K562 (cell line): ENCODE data around the gene PDE11A. TPM values are rescaled to one million over a fixed set of nuclear protein-coding genes. Genes with fewer than 3 reads are reported as not detected.

Experiments
- ATAC-seq: fragments of 200-7000 bp; cut with Tn5 transposase; 3 replicates; pipeline ENCODE4 v1.9.1; 2020; ENCODE audit warnings: moderate library complexity
- BruUV-seq: library from RNA; stranded (reverse); fragments of 400-500 nt; replicated peaks from 2 replicates; lab custom pipeline; 2021; lab: Mats Ljungman, UMichigan
- CTCF ChIA-PET: fragments of 300-600 bp; formaldehyde crosslinking; extraction: SDS; loops from one replicate; lab custom pipeline; 2021; ENCODE audit warnings: low intra/inter-chr PET ratio; lab: Yijun Ruan, JAX
- POLR2A ChIA-PET: fragments of 300-600, 350-650 bp; sonication (Branson Sonifier 250); formaldehyde crosslinking; extraction: SDS; loops from one replicate; lab custom pipeline; 2021; ENCODE audit warnings: antibody characterized with exemption, inconsistent platforms; lab: Yijun Ruan, JAX
- DNase-seq, 4 experiments: peaks; one replicate each; pipeline versions ENCODE4 v3.0.0 to v3.0.0-alpha.2; 2011 to 2018; ENCODE audit warnings: low spot score in 3 of 4, mixed read lengths in 3 of 4; ENCODE audit errors: extremely low read depth in 1 of 4
- FAIRE-seq: peaks from 2 replicates; lab custom pipeline; 2011; peaks lifted over from hg19 to GRCh38; lab: Jason Lieb, UNC
- H2AFZ ChIP-seq: 2 replicates; pipeline ENCODE4 v1.6.0; 2011; ENCODE audit warnings: low read depth, low read length, control low read depth, inconsistent platforms
- H3K27ac ChIP-seq: fragments of 200-600 bp; 3 replicates; pipeline ENCODE4 v1.8.0; 2011; ENCODE audit warnings: low read depth, mild to moderate bottlenecking, control low read depth, inconsistent platforms, low read length, moderate library complexity, mixed read lengths; ENCODE audit errors: extremely low read depth
- H3K27me3 ChIP-seq, 2 experiments: fragments of 300-600 bp in 1 of 2; 2 replicates in 1 of 2; 3 replicates in 1 of 2; pipeline versions ENCODE4 v1.6.0 to v1.8.0; 2011; ENCODE audit warnings: inconsistent platforms in 2 of 2, low read length in 2 of 2, mild to moderate bottlenecking in 1 of 2, mixed read lengths in 1 of 2, moderate library complexity in 1 of 2; ENCODE audit not compliant: control insufficient read depth in 2 of 2, insufficient read depth in 2 of 2
- H3K36me3 ChIP-seq: fragments of 300-600 bp; 3 replicates; pipeline ENCODE4 v1.8.0; 2011; ENCODE audit warnings: mild to moderate bottlenecking, low read length, inconsistent platforms; ENCODE audit not compliant: control insufficient read depth, insufficient read depth
- H3K4me1 ChIP-seq, 2 experiments: fragments of 200-600 bp in 1 of 2; replicated peaks in 1 of 2; 2 replicates in 1 of 2; 3 replicates in 1 of 2; pipeline versions ENCODE4 v1.5.1 to v1.8.0; 2011; ENCODE audit warnings: inconsistent platforms in 2 of 2, low read length in 2 of 2, mild to moderate bottlenecking in 1 of 2, mixed read lengths in 1 of 2, moderate library complexity in 1 of 2; ENCODE audit not compliant: control insufficient read depth in 2 of 2, insufficient read depth in 2 of 2
- H3K4me2 ChIP-seq: 2 replicates; pipeline ENCODE4 v1.6.1; 2011; ENCODE audit warnings: low read length, control low read depth, inconsistent platforms, mixed read lengths; ENCODE audit not compliant: insufficient read depth
- H3K4me3 ChIP-seq: fragments of 200-600 bp; sonication (generic), shearing (Covaris generic); 2 replicates; pipeline ENCODE4 v1.5.1; 2016; ENCODE audit warnings: control low read depth, inconsistent platforms
- H3K79me2 ChIP-seq: fragments of 200-600 bp; 3 replicates; pipeline ENCODE4 v1.8.0; 2011; ENCODE audit warnings: low read length, inconsistent platforms; ENCODE audit not compliant: control insufficient read depth, insufficient read depth
- H3K9ac ChIP-seq, 2 experiments: 2 replicates each; pipeline versions ENCODE4 v1.6.0 to v1.6.1; 2011; ENCODE audit warnings: low read depth in 2 of 2, low read length in 2 of 2, control low read depth in 1 of 2, inconsistent platforms in 1 of 2, mild to moderate bottlenecking in 1 of 2, mixed read lengths in 1 of 2; ENCODE audit not compliant: insufficient read depth in 1 of 2
- H3K9me1 ChIP-seq: one replicate; pipeline ENCODE4 v1.6.0; 2011; ENCODE audit warnings: inconsistent platforms, mild to moderate bottlenecking, low read length, moderate library complexity; ENCODE audit not compliant: control insufficient read depth, insufficient read depth
- H3K9me3 ChIP-seq: replicated peaks from 2 replicates; pipeline ENCODE4 v1.5.1; 2011; ENCODE audit warnings: low read depth, low read length, inconsistent platforms; ENCODE audit not compliant: control insufficient read depth, insufficient read depth
- H4K20me1 ChIP-seq: replicated peaks from 2 replicates; pipeline ENCODE4 v1.6.1; 2011; ENCODE audit warnings: low read length, inconsistent platforms, mixed read lengths; ENCODE audit not compliant: control insufficient read depth, insufficient read depth
- ATF7 ChIP-seq: fragments of 450-650 bp; IDR thresholded peaks from 2 replicates; pipeline ENCODE4 v1.7.1; 2014; ENCODE audit warnings: mild to moderate bottlenecking, moderate library complexity
- DNMT1 ChIP-seq: fragments of 450-650 bp; IDR thresholded peaks from 2 replicates; pipeline ENCODE4 v1.6.1; 2016; ENCODE audit warnings: antibody characterized with exemption, mild to moderate bottlenecking
- KHSRP ChIP-seq: fragments of 450-650 bp; IDR thresholded peaks from 2 replicates; pipeline ENCODE4 v1.6.1; 2017
- KLF16 ChIP-seq: IDR thresholded peaks from 2 replicates; pipeline ENCODE4 v1.6.1; 2016; ENCODE audit warnings: antibody characterized with exemption
- NFXL1 ChIP-seq: fragments of 450-650 bp; formaldehyde crosslinking; IDR thresholded peaks from 2 replicates; pipeline ENCODE4 v1.4.0; 2021; ENCODE audit warnings: mild to moderate bottlenecking
- NR3C1 ChIP-seq: sonication (generic); formaldehyde crosslinking; IDR thresholded peaks from 2 replicates; pipeline ENCODE4 v1.8.1; 2022; ENCODE audit warnings: missing genetic modification reagents
- NR4A1 ChIP-seq, 2 experiments: fragments of 250-450 bp in 1 of 2; fragments of 450-650 bp in 1 of 2; sonication (Bioruptor Pico) in 1 of 2; IDR thresholded peaks; 2 replicates each; pipeline versions ENCODE4 v1.4.0 to v1.6.1; 2016 to 2020; ENCODE audit warnings: mild to moderate bottlenecking in 2 of 2, missing compliant biosample characterization in 1 of 2, missing genetic modification characterization in 1 of 2, moderate library complexity in 1 of 2
- RAD21 ChIP-seq, 2 experiments: fragments of 250-450 bp in 1 of 2; fragments of 450-650 bp in 1 of 2; sonication (Bioruptor Pico) in 1 of 2; formaldehyde crosslinking in 1 of 2; IDR thresholded peaks in 1 of 2; conservative IDR thresholded peaks in 1 of 2; 2 replicates each; pipeline versions ENCODE4 v1.4.0 to v1.8.0; 2020 to 2022; ENCODE audit warnings: mild to moderate bottlenecking in 2 of 2, moderate library complexity in 1 of 2
- RAD51 ChIP-seq: fragments of 450-650 bp; IDR thresholded peaks from 2 replicates; pipeline ENCODE4 v1.7.1; 2016; ENCODE audit warnings: low read depth, mild to moderate bottlenecking, borderline replicate concordance
- RFX1 ChIP-seq: fragments of 450-650 bp; IDR thresholded peaks from 2 replicates; pipeline ENCODE4 v1.6.1; 2016; ENCODE audit warnings: mild to moderate bottlenecking, moderate library complexity
- SMC3 ChIP-seq: conservative IDR thresholded peaks from 2 replicates; pipeline ENCODE4 v1.6.1; 2011; ENCODE audit warnings: low read depth, low read length, improper control_type of control experiment; ENCODE audit not compliant: insufficient read depth
- TCF7L2 ChIP-seq: fragments of 150-350 bp; IDR thresholded peaks from 2 replicates; pipeline ENCODE4 v1.6.1; 2016; ENCODE audit warnings: low read depth, mild to moderate bottlenecking, low read length, moderate library complexity
- ZC3H4 ChIP-seq: sonication (generic); formaldehyde crosslinking; IDR thresholded peaks from 2 replicates; pipeline ENCODE4 v1.9.0; 2021; ENCODE audit warnings: missing genetic modification reagents, borderline replicate concordance
- ZKSCAN3 ChIP-seq: fragments of 250-450 bp; sonication (Bioruptor Pico); IDR thresholded peaks from 2 replicates; pipeline ENCODE4 v1.4.0; 2020
- ZNF232 ChIP-seq: sonication (generic); formaldehyde crosslinking; IDR thresholded peaks from 2 replicates; pipeline ENCODE4 v1.8.0; 2022; ENCODE audit warnings: mild to moderate bottlenecking, missing genetic modification reagents
- WGBS: fragments of 100-300 bp; shearing (Covaris generic); methylation state at CpG from one replicate; pipeline ENCODE4 v1.1.6; 2016; ENCODE audit warnings: low coverage, mixed read lengths; ENCODE audit not compliant: insufficient coverage; ENCODE audit errors: missing lambda C conversion rate; 5-methylcytosine and 5-hydroxymethylcytosine counted together
- in situ Hi-C: fragments of 300-500 bp; cut with MboI; formaldehyde crosslinking; loops from 4 replicates; pipeline ENCODE4 v1.15.0; 2018; ENCODE audit warnings: inconsistent platforms, mixed read lengths
- intact Hi-C: fragments of 100-400 bp; cut with micrococcal nuclease; formaldehyde crosslinking; loops from 2 replicates; pipeline ENCODE4 v1.14.2; 2022
- polyA plus RNA-seq, 8 experiments: library from polyadenylated mRNA; depleted of rRNA in 4 of 8; stranded (reverse) in 5 of 8; unstranded in 3 of 8; fragments of >200 nt; fragmentation: Nextera tagmentation in 2 of 8; fragmentation: Illumina TruSeq in 1 of 8; extraction: Ambion mirVana in 2 of 8; extraction: Trizol in 1 of 8; gene quantifications; 2 replicates each; pipeline versions ENCODE4 v1.2.1 to v1.2.3, GENCODE V29; 2011 to 2014; ENCODE audit warnings: inconsistent platforms in 1 of 8, missing spikeins in 1 of 8
- total RNA-seq, 7 experiments: library from RNA; depleted of rRNA in 6 of 7; stranded (reverse); fragments of >200 nt in 6 of 7; fragmentation: Illumina TruSeq in 2 of 7; extraction: Trizol in 2 of 7; gene quantifications; 2 replicates each; pipeline versions ENCODE4 v1.2.1 to v1.2.3, GENCODE V29; 2011 to 2021; ENCODE audit warnings: low replicate concordance in 1 of 7
- TF ChIP-seq, protein P1 (sequence below), 3 experiments: IDR thresholded peaks in 2 of 3; conservative IDR thresholded peaks in 1 of 3; 2 replicates each; pipeline ENCODE4 v1.5.1; 2011 to 2012; ENCODE audit warnings: low read length in 3 of 3, mild to moderate bottlenecking in 3 of 3, control low read depth in 2 of 3, improper control_type of control experiment in 1 of 3, inconsistent platforms in 1 of 3, low read depth in 1 of 3, mixed read lengths in 1 of 3, moderate library complexity in 1 of 3; ENCODE audit not compliant: insufficient read depth in 2 of 3
- TF ChIP-seq, protein P2 (sequence below): sonication (generic); IDR thresholded peaks from 2 replicates; pipeline ENCODE4 v1.6.1; 2016

Gene PDE11A
- total and polyA plus RNA-seq, 9 of the 15 experiments (the other 6 are each of a cell fraction or from before 2014, with no cell fraction given), result 3.2 to 22.1 (median 5.7) TPM

DNA sequence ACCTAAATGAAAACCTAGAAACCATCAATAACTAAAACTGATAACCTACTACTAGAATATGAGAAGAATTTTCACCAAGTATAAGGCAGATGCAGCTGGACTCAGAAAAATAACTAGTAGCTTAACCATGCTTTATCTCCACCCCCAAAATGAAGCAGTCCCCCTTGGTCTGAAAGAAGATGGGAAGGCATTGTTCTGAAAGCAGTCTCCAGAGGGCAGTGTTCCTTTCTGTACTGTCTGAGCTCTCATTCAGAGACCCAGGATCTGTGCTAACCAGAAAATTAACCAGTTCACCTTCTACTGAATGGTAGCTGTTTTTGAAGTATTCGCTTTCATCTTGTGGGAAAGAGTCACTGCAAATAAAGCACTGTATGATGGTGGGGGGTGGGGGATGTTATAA, 273.0 kb downstream of the PDE11A start (continued):
- TF ChIP-seq, protein P1, sequence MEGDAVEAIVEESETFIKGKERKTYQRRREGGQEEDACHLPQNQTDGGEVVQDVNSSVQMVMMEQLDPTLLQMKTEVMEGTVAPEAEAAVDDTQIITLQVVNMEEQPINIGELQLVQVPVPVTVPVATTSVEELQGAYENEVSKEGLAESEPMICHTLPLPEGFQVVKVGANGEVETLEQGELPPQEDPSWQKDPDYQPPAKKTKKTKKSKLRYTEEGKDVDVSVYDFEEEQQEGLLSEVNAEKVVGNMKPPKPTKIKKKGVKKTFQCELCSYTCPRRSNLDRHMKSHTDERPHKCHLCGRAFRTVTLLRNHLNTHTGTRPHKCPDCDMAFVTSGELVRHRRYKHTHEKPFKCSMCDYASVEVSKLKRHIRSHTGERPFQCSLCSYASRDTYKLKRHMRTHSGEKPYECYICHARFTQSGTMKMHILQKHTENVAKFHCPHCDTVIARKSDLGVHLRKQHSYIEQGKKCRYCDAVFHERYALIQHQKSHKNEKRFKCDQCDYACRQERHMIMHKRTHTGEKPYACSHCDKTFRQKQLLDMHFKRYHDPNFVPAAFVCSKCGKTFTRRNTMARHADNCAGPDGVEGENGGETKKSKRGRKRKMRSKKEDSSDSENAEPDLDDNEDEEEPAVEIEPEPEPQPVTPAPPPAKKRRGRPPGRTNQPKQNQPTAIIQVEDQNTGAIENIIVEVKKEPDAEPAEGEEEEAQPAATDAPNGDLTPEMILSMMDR (IDR thresholded peaks at IDR 0.05 in 2 of 3, conservative IDR thresholded peaks at IDR 0.05 in 1 of 3; ENCODE audit: insufficient read depth in 2 of 3, low read depth in 1 of 3, low read length in 3 of 3), result peak; percentile 64 to 77 (median 73)
- TF ChIP-seq, protein P2, sequence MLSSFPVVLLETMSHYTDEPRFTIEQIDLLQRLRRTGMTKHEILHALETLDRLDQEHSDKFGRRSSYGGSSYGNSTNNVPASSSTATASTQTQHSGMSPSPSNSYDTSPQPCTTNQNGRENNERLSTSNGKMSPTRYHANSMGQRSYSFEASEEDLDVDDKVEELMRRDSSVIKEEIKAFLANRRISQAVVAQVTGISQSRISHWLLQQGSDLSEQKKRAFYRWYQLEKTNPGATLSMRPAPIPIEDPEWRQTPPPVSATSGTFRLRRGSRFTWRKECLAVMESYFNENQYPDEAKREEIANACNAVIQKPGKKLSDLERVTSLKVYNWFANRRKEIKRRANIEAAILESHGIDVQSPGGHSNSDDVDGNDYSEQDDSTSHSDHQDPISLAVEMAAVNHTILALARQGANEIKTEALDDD, result peak; percentile 76
- TF ChIP-seq KLF16 (0 out of 2 replicates have a peak, but pooled peaks have one; percentile 3), SMC3 (0 out of 2 replicates have a peak, but pooled peaks have one; percentile 24), RAD21 (CRISPR knock-in tag; conservative IDR thresholded peaks at IDR 0.05 in 1 of 2, IDR thresholded peaks at IDR 0.05 in 1 of 2) (peak; percentile 48 to 71), RFX1 (no peak), KHSRP (no peak)

DNA sequence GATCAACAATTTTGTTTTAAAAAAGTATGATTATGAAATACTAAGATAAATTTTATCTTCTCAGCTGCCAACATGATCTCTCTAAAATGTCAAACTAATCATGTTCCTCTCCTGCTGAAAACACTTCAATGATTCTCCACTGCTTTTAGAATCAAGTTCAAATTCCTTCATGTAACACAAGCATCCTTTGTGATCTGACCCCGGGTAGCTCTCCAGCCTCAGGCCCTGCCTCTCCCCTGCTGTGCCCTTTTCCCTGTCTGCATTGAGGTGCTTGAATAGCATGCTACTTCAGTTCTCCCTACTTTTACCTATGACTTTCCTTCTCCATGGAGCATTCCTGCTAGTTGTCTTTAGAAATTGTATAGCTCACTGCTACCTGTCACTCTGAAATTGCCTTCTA, 274.8 kb downstream of the PDE11A start:
- ChIA-PET POLR2A (interaction anchor here (1.1 kb wide), 1 partner anchor 14 kb away, joined by 5 read pairs; no protein-coding TSS in a partner anchor), CTCF (no interaction called here)
- 0% methylated on average over 1 of the region's 1 CpG for WGBS
- no peaks in the 10 kb centered on the region for H3K9me3 ChIP-seq
- no peak overlapping the region for H3K9ac ChIP-seq
- H3K4me3 ChIP-seq, result no peak overlapping the region
- no peak overlapping the region for H2AFZ ChIP-seq
- no peaks in the 10 kb centered on the region for H3K36me3 ChIP-seq
- TF ChIP-seq RAD51 (no peak), DNMT1 (no peak), ZKSCAN3 (CRISPR knock-in tag) (no peak), ATF7 (no peak), TCF7L2 (no peak), ZNF232 (no peak), NR4A1 (CRISPR knock-in tag; IDR thresholded peaks at IDR 0.05) (no peak), NR4A1 (tag; IDR thresholded peaks at IDR 0.05) (no peak), NFXL1 (CRISPR knock-in tag) (no peak), NR3C1 (CRISPR knock-in tag) (no peak), ZC3H4 (CRISPR knock-in tag) (no peak)
- no peak for DNase-seq
- FAIRE-seq, result no peak
- intact Hi-C loops, result loop anchor here (5.0 to 10.0 kb wide), 2 partner anchors 107 to 274 kb away; partner anchors contain the start of gene PDE11A
- no TSS peak for BruUV-seq
- no peak overlapping the region for H3K4me2 ChIP-seq
- H4K20me1 ChIP-seq, result no peaks in the 10 kb centered on the region
- H3K4me1 ChIP-seq, result no peaks in the 10 kb centered on the region
- H3K27me3 ChIP-seq, result peaks cover 0 to 2% of the 10 kb centered on the region in 2 experiments; a peak in 2 of 5 replicates
- no peak for ATAC-seq
- no peaks in the 10 kb centered on the region for H3K79me2 ChIP-seq
- no peaks in the 10 kb centered on the region for H3K9me1 ChIP-seq
- in situ Hi-C loops, result no loop called here
- H3K27ac ChIP-seq, result no peak overlapping the region
